Measurements from ENCODE around the gene SPTBN1. TPM values are rescaled to one million over a fixed set of nuclear protein-coding genes. Genes with fewer than 3 reads are reported as not detected.

Gene SPTBN1
- total and polyA plus RNA-seq, 2 experiments from 2014 or later, result 58.1 to 204 TPM

- TF ChIP-seq ZNF462 (CRISPR knock-in tag; IDR thresholded peaks at IDR 0.05) (no peak), EZH2phosphoT487 (IDR thresholded peaks at IDR 0.05; ENCODE audit: unreplicated experiment) (no peak), ETS1 (IDR thresholded peaks at IDR 0.05) (no peak), ZNF114 (CRISPR knock-in tag; IDR thresholded peaks at IDR 0.05) (no peak), ZNF331 (CRISPR knock-in tag; IDR thresholded peaks at IDR 0.05; ENCODE audit: low read depth) (no peak)
Measured at GRCh38 chr2:54565551-54565950, 109.4 kb downstream of the SPTBN1 start (continued).

DNA sequence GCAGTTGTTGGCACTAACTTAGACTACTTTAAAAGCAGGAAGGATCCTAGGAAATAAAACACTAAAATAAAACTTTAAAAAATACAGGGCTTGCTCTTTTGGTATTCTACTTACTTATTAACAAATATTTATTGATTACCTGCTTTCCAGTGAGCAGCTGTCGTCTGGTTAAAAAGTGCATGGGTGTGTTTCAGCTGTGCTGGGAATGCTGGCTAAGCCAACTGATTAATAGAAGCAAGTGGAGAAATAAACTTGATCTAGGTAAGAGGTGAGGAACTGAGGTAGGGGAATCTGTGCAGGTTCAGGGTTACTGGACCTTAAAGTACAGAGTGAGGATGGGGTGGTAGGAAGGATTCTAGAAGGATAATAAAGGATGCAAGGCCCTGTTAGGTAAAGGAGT is 110.8 kb downstream of the SPTBN1 start:
- H3K27ac Mint-ChIP-seq, result peak overlapping the region; percentile 28; the same call in 1 of the 2 replicates
- peaks cover 62% of the 10 kb centered on the region for H4K20me1 ChIP-seq (replicated peaks; ENCODE audit: insufficient read depth)

More for the DNA sequence above, 110.8 kb downstream of the SPTBN1 start:
- H3K36me3 Mint-ChIP-seq (ENCODE audit: low read depth), result peaks cover under 1% of the 10 kb centered on the region; the same call in 2 of the 3 replicates
- DNase-seq (ENCODE audit: low spot score) (no peak), ATAC-seq (no peak)
- Histone ChIP-seq H3K4me2 (no peak overlapping the region), H3K27me3 (ENCODE audit: insufficient read depth) (no peaks in the 10 kb centered on the region), H3K4me3 (no peak overlapping the region), H3K36me3 (ENCODE audit: insufficient read depth) (no peaks in the 10 kb centered on the region), H3K79me2 (replicated peaks; ENCODE audit: insufficient read depth) (peaks cover 100% of the 10 kb centered on the region), H3K9me2 (ENCODE audit: insufficient read depth) (no peaks in the 10 kb centered on the region), H2AFZ (no peak overlapping the region), H3F3A (replicated peaks; ENCODE audit: low read depth) (no peaks in the 10 kb centered on the region), H3K4me1 (ENCODE audit: insufficient read depth) (peaks cover 54% of the 10 kb centered on the region), H3K27ac (ENCODE audit: low read depth) (no peak overlapping the region)
- H3K4me1 Mint-ChIP-seq, result peaks cover 68% of the 10 kb centered on the region
- no peaks in the 10 kb centered on the region; the same call in 2 of the 3 replicates for H3K9me3 Mint-ChIP-seq
- TF ChIP-seq ZNF114 (CRISPR knock-in tag; IDR thresholded peaks at IDR 0.05), result no peak
- TF ChIP-seq NANOG (IDR thresholded peaks at IDR 0.05; ENCODE audit: borderline replicate concordance), result no peak
- TF ChIP-seq ETS1 (IDR thresholded peaks at IDR 0.05), result no peak
- TF ChIP-seq STAT1 (IDR thresholded peaks at IDR 0.05; ENCODE audit: unreplicated experiment), result no peak
- no peak for TF ChIP-seq EZH2phosphoT487 (IDR thresholded peaks at IDR 0.05; ENCODE audit: unreplicated experiment)
- no peak for TF ChIP-seq ZNF331 (CRISPR knock-in tag; IDR thresholded peaks at IDR 0.05; ENCODE audit: low read depth)
- no peak for TF ChIP-seq EZH2 (IDR thresholded peaks at IDR 0.05; ENCODE audit: low read depth, unreplicated experiment)
- TF ChIP-seq JUNB (IDR thresholded peaks at IDR 0.05; ENCODE audit: unreplicated experiment), result no peak
- TF ChIP-seq CTCF (conservative IDR thresholded peaks at IDR 0.05; ENCODE audit: low read depth in 2 of 2), result no peak
- H3K4me3 Mint-ChIP-seq, result no peak overlapping the region
- peaks cover 1% of the 10 kb centered on the region for H3K27me3 Mint-ChIP-seq (ENCODE audit: insufficient read depth, low read depth, poor library complexity)

Measured in GM23338 (cell line).